Embryonic facial prominence (tissue), 1 donor: Measurements from ENCODE around the gene MAFF.
A peak's percentile ranks its signal among the peaks of the same experiment; 100 is the strongest.
"Not testable (repeated sequence)": the region's sequence is repeated elsewhere in the genome, so short reads cannot be mapped to it uniquely, and the experiment has no call there.

ENCODE experiments used
- DNase-seq: peaks from one replicate; pipeline ENCODE4 v3.0.0-alpha.2; 2016; ENCODE audit errors: extremely low spot score

MAFF gene

DNA sequence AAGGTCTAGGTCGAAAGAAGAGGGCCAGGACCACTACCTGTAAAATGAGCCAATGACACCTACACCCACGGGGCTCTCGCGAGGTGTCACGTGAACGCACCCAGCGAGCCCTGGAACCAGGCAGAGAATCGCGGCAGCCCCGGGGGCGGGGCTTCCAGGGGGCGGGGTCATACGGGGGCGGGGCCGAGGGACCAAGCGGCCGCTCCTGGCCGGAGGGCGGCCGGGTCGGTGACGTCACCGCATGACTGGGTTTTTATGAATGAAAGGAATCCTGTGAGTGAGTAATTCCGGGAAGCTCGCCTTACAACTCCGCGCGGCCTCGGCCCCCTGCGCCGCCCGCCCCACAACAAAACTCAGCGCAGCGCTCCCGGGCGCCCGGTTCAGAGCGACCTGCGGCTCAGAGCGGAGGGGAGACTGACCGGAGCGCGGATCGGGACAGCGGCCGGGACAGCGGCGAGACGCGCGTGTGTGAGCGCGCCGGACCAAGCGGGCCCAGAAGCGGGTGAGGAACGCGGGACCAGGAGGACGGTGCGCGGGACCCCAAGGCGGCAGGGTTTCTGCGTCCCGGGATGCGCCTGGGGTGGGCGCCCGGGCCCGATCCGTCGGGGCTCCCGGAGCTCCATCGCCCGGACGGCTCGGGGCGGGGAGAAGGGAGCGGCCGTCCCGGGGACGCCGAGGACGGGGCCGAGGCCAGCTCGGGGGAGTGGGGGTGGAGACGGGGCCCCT, at the start of gene MAFF:
Gene MAFF, plus strand, starts transcription at position 284 of the 726 bp plus-strand sequence. CDS start 11,860 bp downstream, outside the sequence.
- peak; percentile 81 for DNase-seq

DNA sequence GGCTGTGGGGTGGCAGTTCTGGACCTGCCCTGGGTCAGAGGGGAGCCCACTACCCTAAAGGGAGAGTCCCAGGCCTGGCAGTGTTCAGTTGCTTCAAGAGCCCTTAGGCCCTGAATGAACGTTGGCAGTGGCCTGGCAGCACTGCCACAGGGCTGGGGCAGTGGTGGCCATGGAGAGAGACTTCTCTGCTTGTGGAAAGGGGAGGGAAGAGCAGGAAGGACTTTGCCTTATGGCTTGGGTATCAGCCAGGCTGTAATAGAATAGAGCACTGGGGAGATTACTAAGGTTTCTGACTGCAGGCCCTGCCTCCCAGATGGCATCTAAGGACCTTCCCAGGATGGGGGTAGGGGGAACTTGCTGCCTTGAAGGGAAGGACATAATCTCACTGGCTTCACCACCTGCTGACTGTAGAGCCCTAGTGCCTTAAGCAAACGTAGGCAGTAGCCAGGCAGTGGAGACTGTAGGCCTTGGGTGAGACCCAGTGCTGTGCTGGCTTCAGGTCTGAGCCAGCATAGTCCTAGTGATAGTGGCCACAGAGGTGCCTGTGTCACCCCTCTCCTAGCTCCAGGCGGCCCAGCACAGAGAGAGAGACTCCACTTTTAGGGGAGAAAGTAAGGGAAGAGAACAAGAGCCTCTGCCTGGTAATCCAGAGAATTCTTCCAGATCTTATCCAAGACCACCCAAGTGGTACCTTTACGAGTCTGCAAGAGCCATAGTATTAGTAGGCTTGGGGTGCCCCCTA, 47.8 kb upstream of the MAFF start:
- no peak for DNase-seq

DNA sequence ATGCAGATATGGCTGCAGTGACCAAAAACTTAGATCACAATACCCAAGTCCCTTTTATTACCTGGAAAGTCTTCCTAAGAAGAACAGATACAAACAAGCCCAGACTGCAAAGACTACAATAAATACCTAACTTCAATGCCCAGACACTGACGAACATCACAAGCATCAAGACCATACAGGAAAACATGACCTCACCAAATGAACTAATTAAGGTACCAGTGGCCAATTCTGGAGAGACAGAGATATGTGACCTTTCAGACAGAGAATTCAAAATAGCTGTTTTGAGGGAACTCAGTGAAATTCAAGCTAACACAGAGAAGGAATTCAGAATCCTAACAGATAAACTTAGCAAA, 47.3 kb upstream of the MAFF start:
- not testable (repeated sequence) for DNase-seq

DNA sequence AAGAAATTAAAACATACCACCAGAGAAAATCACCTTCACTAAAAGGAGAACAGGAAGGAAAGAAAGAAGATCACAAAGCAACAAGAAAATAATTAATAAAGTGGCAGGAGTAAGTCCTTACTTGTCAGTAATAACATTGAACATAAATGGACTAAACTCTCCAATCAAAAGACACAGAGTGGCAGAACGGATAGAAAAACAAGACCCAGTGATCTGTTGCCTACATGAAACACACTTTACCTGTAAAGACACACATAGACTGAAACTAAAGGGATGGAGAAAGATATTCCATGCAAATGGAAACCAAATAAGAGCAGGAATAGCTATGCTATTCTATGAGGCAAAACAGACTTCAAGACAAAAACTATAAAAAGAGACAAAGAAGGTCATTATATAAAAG, 46.1 kb upstream of the MAFF start:
- no peak for DNase-seq

DNA sequence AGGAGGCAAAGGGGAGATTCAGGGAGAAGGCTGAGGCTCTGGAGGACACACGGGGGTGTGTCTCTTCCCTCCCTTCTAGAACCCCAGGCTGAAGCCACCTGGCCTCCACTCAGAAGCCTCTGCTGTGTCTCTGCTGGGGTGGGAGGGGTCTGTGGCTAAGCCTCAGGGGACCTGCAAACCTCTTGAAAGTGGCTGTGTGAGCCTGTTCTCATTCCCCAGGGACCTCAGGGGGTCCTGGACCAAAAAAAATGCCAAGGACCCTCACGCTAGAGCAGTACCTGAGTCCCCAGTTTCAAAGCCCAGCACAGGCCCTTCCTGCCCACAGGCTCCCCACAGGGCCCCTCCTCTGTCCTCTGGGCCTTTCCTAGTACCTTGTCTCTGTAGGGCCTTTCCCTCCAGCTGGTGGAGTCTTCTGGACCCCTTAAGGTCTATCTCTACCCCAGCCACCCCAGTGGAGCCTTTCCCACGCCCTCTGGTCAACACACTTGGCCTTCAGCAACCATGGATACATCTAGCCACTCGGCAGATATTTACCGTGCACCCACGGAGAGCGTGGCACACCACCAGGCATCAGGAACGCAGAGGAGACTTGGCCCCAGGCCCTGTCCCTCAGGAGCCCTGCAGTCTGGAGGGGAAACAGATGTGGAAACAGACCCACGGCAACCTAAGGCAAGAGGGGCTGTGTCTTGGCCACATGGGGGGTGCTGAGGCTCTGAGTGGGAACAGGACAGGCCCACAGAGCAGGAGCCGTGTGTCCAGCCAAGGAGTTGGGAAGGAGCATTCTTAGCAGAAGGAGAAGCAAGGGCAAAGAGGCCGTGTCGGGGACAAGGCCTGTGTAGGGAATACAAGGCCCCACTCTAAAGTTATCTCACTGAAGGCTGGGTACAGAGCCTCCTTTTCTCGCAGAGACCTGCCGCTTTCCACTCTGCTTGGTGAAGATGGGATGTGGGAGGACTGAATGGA, 38.6 kb upstream of the MAFF start:
- DNase-seq, result no peak

DNA sequence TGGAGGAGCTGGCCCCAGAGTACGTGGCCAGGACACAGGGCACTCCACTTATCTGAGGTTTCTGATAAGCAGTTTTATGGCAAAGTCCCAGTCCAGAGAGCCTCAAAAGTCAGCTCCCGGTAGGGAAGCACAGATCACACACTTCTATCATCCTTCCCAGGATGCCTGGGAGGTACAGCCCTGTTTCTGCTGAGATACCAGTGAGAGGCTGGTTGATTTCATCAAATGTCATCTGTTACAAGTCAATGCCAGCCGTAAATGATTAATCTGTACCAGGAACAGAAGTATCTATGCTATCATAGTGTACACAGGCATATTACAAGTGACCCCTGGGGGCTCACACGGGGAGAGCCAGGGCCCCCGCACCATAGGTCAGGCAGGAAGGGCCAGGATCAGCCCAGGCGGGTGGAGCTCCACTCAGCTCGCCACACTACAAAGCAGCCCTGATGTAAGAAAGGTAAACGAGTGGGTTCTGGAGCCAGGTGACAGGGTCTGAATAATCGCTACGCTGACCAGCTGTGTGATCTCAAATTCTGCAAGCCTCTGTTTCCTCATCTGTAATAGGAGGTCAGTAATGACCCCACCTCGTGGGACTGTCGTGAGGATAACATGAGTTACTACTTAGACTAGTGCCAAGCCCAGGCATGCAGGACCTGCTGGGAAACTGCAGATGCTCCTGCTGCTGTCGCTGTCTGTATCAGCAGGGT, 37.8 kb upstream of the MAFF start:
- no peak for DNase-seq

DNA sequence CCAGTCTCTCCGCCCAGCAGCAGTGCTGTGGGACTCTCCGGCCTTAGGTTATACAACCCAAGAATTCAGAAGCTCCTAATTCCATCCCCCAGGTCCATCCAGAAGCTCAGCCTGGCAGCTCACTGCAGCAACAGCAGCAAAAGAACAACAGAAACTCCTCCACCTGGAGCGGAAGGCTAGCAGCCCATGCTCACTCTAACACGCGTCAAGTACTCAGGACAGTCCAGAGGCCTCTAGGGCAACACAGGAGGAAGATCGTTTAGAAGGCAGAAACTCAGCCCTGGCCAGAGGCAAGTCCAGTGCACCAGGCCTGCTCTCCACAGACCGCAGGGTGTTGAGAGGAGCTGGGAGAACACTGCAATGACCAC, 37.3 kb upstream of the MAFF start:
- no peak for DNase-seq

DNA sequence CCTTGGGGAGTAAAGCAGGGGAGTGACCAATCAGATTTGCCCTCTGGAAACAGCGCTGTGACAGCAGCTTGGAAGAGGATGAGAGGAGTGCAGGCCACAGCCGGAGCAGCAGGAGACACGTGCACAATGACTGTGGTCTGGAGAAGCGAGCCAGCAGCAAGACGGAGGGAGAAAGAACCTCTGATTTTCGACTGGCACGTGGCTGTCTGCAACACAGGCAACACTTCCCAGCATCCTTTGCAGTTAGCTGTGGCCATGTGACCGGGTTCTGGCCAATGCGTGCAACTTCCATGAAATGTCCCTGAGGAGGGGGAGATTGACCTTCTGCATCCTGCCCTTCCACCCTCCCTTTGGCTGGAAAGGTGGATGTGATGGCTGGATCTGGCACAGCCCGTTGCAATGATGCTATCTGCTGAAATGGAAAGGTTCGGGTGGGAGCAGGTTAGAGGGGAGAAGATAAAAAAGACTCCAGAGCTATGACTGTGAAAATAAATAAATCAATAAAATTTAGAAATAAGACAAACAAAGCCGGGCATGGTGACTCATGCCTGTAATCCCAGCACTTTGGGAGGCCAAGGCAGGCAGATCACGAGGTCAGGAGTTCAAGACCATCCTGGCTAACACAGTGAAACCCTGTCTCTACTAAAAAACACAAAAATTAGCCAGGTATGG, 35.7 kb upstream of the MAFF start:
- DNase-seq, result no peak

DNA sequence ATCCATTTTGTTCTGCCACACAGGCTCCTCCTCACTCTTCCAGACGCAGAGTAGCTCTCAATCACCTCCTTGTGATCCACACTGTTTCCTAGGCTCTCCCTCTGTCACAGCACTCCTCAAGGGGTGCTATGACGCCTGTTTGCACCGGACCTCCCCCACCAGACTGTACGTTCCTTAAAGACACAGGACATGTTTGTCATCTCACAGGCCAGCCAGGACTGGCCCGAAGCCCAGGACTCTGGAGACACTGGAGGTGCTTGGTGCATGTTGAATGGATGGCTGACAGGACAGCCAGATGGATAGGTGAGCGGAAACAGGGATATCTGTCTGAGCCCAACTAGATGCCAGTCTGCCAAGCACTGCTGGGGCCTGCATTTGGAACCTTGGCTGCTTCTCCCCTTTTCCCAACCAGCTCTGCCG, 33.8 kb upstream of the MAFF start:
- no peak for DNase-seq

DNA sequence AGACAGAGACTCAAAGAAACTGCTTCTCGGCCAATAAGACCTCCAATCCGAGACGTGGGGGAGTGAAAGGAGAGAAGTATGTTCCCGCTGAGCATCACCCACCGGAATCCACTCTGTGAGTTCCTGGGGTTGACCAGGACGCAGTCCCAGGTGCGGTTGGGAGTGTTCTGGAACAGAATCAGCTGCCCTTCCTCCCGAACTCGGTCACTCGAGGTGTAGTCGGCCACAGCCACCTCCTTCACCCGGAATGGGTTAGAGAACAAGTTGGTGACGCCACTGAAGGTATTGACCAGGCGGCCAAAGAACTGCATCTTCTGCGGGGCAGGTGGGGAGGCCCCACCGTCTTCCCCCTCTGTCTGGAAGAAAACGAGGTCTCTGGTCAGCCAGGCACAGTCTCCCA, 32.7 kb upstream of the MAFF start:
- DNase-seq, result no peak

DNA sequence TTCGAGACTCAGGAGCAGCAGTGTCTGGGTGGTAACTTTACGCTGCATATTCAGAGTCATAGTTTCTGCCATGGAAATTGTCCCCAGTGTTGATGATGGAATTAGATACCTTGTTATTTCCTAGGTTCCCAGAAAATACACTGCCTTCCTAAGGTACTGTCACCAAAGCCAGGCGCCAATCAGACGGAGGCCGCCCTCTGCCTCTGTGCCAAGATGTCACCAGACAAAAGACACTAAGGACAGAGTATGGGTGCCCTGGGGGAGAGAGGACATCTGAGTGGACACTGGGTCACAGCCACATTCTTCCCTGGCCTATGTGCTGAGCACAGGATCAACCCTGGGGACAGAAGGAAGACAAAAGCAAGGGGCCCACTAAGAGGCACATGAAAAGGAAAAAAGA, 31.3 kb upstream of the MAFF start:
- DNase-seq, result no peak

DNA sequence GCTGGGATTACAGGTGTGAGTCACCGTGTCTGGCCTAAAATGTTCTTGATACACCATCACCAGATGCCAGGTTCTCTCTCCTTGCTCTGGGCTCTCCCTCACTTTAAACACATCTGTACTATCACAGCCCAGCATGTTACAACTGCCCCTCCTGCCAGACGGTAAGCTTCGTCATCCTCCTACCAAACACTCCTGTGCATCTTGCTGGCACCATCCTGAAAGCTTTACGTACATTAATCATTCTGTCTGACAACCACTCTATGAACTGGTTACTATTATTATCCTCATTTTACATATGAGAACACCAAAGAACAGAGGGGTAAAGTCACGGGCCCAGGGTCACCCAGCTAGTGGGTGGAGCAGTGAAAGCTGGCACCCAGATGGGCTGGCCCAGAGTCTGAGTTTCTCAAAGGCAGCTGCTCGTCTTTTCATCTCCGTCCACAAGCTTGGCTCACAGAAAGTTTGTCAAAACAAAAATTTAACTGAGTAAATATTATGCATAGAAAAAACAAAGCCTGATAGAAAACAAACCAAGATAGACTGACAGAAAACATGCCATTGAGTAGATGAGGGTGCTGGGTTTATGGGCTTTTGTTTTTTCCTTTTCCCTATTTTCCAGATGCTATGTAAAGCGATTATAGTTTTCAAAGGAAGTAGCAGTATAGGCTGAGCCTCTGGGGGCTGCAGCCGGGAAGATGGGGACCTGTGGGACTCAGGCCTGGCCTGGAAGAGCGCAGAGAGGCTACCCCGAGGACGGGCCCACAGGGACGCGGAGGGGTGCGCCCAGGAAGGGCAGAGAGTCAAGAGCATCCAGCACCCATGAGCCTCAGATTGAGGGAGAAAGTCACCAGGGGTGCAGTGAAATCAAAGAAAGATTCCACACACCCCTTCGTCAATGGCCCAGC, 29.6 kb upstream of the MAFF start:
- DNase-seq, result no peak

DNA sequence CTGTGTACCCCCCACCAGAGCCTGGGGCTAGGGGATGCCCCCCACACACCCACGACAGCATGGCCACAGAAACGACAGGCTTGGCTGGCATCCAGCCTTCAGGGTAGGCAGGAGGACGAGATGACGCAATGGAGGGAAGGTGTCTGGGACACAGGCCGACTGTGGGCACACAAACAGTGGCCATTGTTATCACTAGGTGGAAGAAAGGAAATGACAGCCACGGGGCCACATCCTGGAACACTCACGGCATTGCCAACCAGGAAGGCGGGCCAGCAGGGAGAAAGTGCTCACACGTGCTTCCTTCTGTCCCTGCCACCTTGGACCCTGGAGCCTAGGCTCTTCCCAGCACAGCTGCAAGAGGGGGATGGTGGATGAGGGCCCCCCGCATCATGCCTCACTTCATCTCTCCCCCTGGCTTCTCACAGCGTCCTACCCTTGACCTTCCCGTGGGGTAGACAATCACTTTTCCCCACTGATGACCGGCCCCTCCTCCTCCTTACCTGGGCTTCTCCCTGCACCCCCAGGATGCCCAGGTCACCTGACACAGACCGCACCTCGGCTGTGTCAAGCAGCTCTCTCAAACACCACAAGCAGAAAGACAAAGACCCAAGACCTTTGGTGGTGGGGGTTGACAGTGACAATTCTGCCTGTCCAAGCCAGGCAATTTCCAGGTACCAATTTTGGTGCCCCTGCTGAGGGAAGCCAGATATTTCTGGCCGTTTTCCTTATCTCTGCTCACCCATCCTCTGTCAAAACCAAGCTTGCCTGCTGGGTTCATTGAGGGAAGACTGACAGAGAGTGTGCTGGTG, 28.8 kb upstream of the MAFF start:
- no peak for DNase-seq

DNA sequence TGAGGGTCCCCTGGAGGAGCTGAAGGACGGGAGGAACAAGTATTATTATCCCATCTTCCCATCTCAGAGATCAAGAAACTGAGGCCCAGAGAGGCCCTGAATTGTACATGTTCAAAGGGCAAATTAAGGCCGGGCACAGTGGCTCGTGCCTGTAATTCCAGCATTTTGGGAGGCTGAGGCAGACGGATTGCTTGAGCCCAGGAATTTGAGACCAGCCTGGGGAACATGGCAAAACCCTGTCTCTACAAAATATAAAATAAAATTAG, 28.2 kb upstream of the MAFF start:
- DNase-seq, result no peak

DNA sequence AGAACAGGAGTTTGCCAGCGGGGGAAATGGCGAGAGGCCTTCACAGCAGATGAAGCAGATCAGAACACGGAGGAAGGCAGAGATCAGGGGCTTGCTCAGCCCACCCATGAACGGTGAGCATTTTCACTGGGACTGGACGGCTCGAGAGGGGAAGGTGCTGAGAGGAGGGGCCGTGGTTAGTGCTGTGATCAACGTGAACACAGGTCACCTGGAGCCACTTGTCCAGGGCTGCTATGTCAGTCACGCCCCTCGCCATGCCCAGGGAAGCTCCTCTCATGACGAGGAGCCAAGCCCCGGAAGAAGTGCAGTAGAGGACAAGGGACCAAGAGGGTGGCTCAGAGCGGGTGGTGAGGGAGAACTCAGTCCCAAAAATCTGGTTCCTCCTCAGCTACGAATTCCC, 27.2 kb upstream of the MAFF start:
- DNase-seq, result no peak

DNA sequence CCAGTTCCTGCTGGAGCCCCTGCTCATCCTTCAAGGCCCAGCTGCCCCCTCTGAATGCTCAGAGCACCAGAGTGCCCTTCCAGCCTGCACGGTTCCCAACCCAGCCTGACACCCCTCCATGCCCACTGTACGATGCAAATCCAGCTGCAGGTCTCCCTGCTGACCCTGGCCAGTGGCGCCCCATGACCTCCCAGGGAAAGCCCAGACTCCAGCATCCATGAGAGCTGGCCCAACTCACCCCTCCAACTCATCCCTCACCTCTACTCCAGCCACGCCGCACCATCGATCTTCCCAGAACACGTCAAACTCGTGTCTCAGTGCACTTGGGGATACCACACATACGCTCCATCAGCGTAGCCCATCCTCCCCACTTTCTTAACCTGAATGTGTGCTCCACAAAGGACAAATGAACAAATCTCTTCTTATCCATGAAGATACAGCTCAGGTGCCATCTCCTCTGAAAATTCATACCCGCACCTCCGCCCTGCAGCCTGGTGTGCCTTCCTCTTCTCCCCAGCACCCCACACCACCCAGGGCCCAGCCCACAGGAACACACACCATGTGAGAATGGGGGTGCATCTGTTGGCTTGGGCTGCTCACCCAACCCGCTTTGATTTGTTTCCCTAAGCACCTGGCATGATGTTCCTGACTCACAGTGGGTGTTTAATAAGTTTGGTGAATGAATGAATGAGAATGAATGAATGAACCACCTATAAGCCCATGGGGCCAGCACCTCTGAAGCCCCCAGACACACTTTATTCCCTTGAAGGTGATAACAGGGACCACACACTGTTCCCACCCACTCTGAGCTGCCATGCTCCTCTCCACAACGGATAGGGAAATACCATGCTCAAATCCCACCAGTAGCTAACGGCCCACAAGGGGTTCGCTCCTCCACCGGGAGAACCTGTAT, 26.3 kb upstream of the MAFF start:
- DNase-seq, result no peak

DNA sequence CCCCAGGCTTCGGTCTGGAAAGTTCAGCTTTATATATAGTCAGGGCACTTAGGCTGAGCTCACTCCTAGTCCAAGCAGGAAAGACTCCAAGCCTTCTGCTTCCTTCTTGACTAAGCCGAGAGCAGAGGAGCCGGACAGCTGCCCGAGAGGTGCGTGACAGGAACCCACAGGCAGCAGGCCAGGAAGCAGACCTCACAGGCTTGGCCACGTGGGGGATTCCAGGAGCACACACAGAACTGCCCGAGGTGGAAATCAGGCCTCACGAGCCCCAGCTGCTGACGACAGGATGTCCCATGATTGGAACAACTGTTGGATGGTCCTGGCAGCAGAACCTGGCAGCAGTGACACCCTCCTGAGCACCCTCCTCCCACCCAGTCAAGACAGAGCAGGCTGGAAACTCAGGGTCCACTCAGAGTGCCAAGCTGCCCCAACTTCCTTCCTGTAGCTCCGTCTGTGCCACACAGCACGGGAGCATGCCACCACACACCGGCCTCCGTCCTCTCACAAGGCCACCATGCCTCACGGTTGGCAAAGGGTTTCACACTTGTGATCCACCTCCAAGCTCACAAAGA, 25.5 kb upstream of the MAFF start:
- no peak for DNase-seq

DNA sequence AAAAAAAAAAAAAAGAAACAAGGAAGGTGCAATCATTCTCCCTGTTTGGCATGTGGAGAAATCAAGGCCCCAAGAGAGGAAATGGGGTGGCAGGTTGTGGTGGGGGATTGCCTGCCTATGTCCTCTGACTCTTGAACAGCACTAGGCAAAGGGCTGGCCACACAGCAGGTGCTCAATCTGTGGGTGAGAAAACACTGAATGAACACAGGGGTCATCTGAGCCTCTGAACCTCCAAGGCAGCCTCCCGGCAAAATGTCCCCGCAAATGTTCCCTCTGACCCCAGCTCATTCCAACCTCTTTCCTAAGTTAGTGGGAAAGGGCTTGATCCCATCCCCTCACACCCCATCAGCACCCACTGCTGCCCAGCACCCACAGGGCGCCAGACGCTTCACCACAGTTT, 24.8 kb upstream of the MAFF start:
- DNase-seq, result no peak
